ENCODE results near the gene AP1S1.

GRCh38 chr7:101106386-101106785 lies 47.9 kb upstream of the AP1S1 start:
- TF ChIP-seq CTCF (IDR thresholded peaks at IDR 0.05; ENCODE audit: insufficient read depth, low read length) (no peak), POLR2AphosphoS5 (IDR thresholded peaks at IDR 0.05; ENCODE audit: low read depth) (no peak), SPI1 (IDR thresholded peaks at IDR 0.05; ENCODE audit: borderline replicate concordance, low read depth) (peak; percentile 10; the same call in 1 of the 2 replicates)

All from HL-60 (cell line).